HepG2 (cell line): ENCODE measurements around the gene DCAF15. TPM values are rescaled to one million over a fixed set of nuclear protein-coding genes. Genes with fewer than 3 reads are reported as not detected.

Experiments
- CENPX ChIP-seq: sonication (generic); formaldehyde crosslinking; IDR thresholded peaks from 2 replicates; pipeline ENCODE4 v1.9.0; 2021; ENCODE audit warnings: mild to moderate bottlenecking, missing genetic modification reagents, moderate library complexity
- CHD2 ChIP-seq: IDR thresholded peaks from 2 replicates; pipeline ENCODE4 v1.6.1; 2011; ENCODE audit warnings: low read depth, low read length, improper control_type of control experiment
- GLMP ChIP-seq: sonication (generic); formaldehyde crosslinking; IDR thresholded peaks from 2 replicates; pipeline ENCODE4 v1.9.0; 2021; ENCODE audit warnings: missing genetic modification reagents, mild to moderate bottlenecking, borderline replicate concordance
- JUND ChIP-seq: sonication (generic); formaldehyde crosslinking; IDR thresholded peaks from 2 replicates; pipeline ENCODE4 v1.8.0; 2022; ENCODE audit warnings: mild to moderate bottlenecking, missing genetic modification reagents
- KLF16 ChIP-seq, 2 experiments: sonication (generic) in 1 of 2; formaldehyde crosslinking in 1 of 2; IDR thresholded peaks; 2 replicates each; pipeline versions ENCODE4 v1.6.1 to v1.8.0; 2016 to 2023; ENCODE audit warnings: missing genetic modification reagents in 2 of 2, missing compliant biosample characterization in 1 of 2
- MAF1 ChIP-seq: sonication (generic); formaldehyde crosslinking; IDR thresholded peaks from 2 replicates; pipeline ENCODE4 v1.5.0; 2020; ENCODE audit warnings: missing genetic modification reagents, borderline replicate concordance
- MED8 ChIP-seq: sonication (generic); formaldehyde crosslinking; IDR thresholded peaks from 2 replicates; pipeline ENCODE4 v1.8.1; 2023; ENCODE audit warnings: mild to moderate bottlenecking, missing genetic modification reagents; ENCODE audit not compliant: insufficient replicate concordance
- MIER3 ChIP-seq: IDR thresholded peaks from 2 replicates; pipeline ENCODE4 v1.6.1; 2016; ENCODE audit warnings: missing compliant biosample characterization, borderline replicate concordance
- POLR2AphosphoS5 ChIP-seq: IDR thresholded peaks from 2 replicates; pipeline ENCODE4 v1.6.1; 2012; ENCODE audit warnings: low read depth, low read length
- SMAD1 ChIP-seq: sonication (generic); formaldehyde crosslinking; IDR thresholded peaks from 2 replicates; pipeline ENCODE4 v1.4.0; 2020; ENCODE audit warnings: missing genetic modification reagents, low read depth, mild to moderate bottlenecking, borderline replicate concordance
- ZBTB25 ChIP-seq: IDR thresholded peaks from 2 replicates; pipeline ENCODE4 v1.6.1; 2018; ENCODE audit warnings: missing genetic modification reagents
- ZFP36L1 ChIP-seq: sonication (generic); formaldehyde crosslinking; IDR thresholded peaks from 2 replicates; pipeline ENCODE4 v1.8.0; 2022; ENCODE audit warnings: mild to moderate bottlenecking, missing genetic modification reagents, moderate library complexity
- ZNF326 ChIP-seq: sonication (generic); formaldehyde crosslinking; IDR thresholded peaks from 2 replicates; pipeline ENCODE4 v1.4.0; 2020; ENCODE audit warnings: missing genetic modification reagents, borderline replicate concordance
- ZNF33A ChIP-seq: sonication (generic); formaldehyde crosslinking; IDR thresholded peaks from 2 replicates; pipeline ENCODE4 v1.5.1; 2020; ENCODE audit warnings: missing genetic modification reagents, mild to moderate bottlenecking, moderate library complexity, borderline replicate concordance
- ZNF572 ChIP-seq: sonication (generic); formaldehyde crosslinking; IDR thresholded peaks from 2 replicates; pipeline ENCODE4 v1.5.1; 2020; ENCODE audit warnings: mild to moderate bottlenecking, missing genetic modification reagents
- ZNF737 ChIP-seq: sonication (generic); formaldehyde crosslinking; IDR thresholded peaks from 2 replicates; pipeline ENCODE4 v1.5.0; 2020; ENCODE audit warnings: missing genetic modification reagents, mild to moderate bottlenecking, borderline replicate concordance
- ZNF775 ChIP-seq: sonication (generic); formaldehyde crosslinking; IDR thresholded peaks from 2 replicates; pipeline ENCODE4 v1.4.0; 2020; ENCODE audit warnings: missing genetic modification reagents, mild to moderate bottlenecking, moderate library complexity, borderline replicate concordance
- ZNF841 ChIP-seq: sonication (generic); formaldehyde crosslinking; IDR thresholded peaks from 2 replicates; pipeline ENCODE4 v1.8.1; 2023; ENCODE audit warnings: missing genetic modification reagents, borderline replicate concordance
- ZSCAN12 ChIP-seq: sonication (generic); formaldehyde crosslinking; IDR thresholded peaks from 2 replicates; pipeline ENCODE4 v1.9.0; 2021; ENCODE audit warnings: mild to moderate bottlenecking, missing genetic modification reagents
- ZSCAN21 ChIP-seq: sonication (generic); formaldehyde crosslinking; IDR thresholded peaks from 2 replicates; pipeline ENCODE4 v1.8.0; 2022; ENCODE audit warnings: mild to moderate bottlenecking, missing genetic modification reagents, moderate library complexity, borderline replicate concordance
- polyA plus RNA-seq, 8 experiments: library from polyadenylated mRNA; depleted of rRNA in 3 of 8; stranded (reverse) in 7 of 8; unstranded in 1 of 8; fragments of >200 nt; fragmentation: Illumina TruSeq in 4 of 8; extraction: Trizol in 4 of 8; gene quantifications; 2 replicates each; pipeline versions ENCODE4 v1.2.1 to v1.2.3, GENCODE V29; 2011 to 2016; ENCODE audit warnings: low read depth in 4 of 8, missing spikeins in 1 of 8, mixed read lengths in 1 of 8; ENCODE audit not compliant: insufficient read depth in 1 of 8
- total RNA-seq, 5 experiments: library from RNA; depleted of rRNA; stranded (reverse); fragments of >200 nt; fragmentation: Illumina TruSeq; extraction: Trizol; gene quantifications; 2 replicates each; pipeline ENCODE4 v1.2.3, GENCODE V29; 2016; ENCODE audit warnings: low read depth in 1 of 5
- TF ChIP-seq, protein P1 (sequence below): sonication (generic); formaldehyde crosslinking; IDR thresholded peaks from 2 replicates; pipeline ENCODE4 v1.5.0; 2020; ENCODE audit warnings: missing genetic modification reagents
- TF ChIP-seq, protein P2 (sequence below), 2 experiments: sonication (generic) in 1 of 2; formaldehyde crosslinking in 1 of 2; IDR thresholded peaks; 2 replicates each; pipeline versions ENCODE4 v1.4.0 to v1.6.1; 2018 to 2020; ENCODE audit warnings: missing genetic modification reagents in 2 of 2, borderline replicate concordance in 1 of 2, low read depth in 1 of 2, mild to moderate bottlenecking in 1 of 2, missing biosample characterization in 1 of 2

Gene DCAF15
- total and polyA plus RNA-seq, 2 of the 13 experiments (the other 11 are each of a cell fraction or from before 2014, with no cell fraction given), result 13.6 to 14.0 TPM

DNA sequence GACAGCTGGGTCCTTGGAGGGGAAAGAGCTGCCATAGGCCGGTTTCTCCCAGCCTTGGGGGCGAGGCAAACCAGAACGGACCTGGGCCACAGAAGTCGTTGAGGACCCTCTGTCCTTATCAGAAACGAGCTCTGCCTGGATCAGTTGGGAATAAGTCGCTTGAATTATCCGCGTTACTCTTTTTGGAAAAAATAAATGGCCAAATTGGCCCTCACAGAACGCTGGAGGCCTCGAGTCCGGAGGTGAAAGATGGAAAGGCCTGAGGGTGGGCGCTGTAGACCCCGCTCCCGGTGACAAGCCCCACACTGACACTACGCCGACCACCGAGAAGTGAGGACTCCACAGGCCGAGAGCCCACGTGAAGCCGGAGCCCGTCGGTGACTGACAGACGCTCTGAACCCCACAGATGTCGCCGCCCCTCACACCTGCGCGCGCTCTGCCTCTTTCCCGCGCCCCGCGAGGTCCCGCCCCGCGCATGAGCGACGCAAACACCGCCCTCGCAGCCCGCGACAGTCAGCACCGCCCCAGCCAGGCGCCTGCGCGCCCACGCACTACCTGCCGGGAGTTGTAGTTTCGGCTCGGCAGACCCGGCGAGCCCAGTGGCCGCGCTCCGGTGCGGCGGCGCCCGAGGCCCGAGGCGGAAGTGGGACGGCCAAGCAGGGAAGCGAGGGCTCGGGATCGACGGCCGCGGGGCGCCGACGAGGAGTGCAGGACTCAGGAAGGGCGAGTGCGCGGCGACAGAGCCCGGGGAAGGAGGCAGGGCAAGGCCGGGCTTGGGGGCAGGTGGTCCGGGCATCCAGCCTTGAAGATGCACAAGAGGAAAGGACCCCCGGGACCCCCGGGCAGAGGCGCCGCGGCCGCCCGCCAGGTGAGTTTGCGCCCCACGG, 46.4 kb upstream of the DCAF15 start, which contains the start of the genes BRME1 and CC2D1A (continued):
- no peak for TF ChIP-seq GLMP (CRISPR knock-in tag)
- TF ChIP-seq ZSCAN21 (CRISPR knock-in tag), result peak; percentile 80
- TF ChIP-seq KLF16 (CRISPR knock-in tag; IDR thresholded peaks at IDR 0.05), result peak in 1 of 2 experiments; percentile 72; a peak in 2 of 4 replicates
- no peak for TF ChIP-seq ZNF737 (CRISPR knock-in tag)
- TF ChIP-seq, protein P1, sequence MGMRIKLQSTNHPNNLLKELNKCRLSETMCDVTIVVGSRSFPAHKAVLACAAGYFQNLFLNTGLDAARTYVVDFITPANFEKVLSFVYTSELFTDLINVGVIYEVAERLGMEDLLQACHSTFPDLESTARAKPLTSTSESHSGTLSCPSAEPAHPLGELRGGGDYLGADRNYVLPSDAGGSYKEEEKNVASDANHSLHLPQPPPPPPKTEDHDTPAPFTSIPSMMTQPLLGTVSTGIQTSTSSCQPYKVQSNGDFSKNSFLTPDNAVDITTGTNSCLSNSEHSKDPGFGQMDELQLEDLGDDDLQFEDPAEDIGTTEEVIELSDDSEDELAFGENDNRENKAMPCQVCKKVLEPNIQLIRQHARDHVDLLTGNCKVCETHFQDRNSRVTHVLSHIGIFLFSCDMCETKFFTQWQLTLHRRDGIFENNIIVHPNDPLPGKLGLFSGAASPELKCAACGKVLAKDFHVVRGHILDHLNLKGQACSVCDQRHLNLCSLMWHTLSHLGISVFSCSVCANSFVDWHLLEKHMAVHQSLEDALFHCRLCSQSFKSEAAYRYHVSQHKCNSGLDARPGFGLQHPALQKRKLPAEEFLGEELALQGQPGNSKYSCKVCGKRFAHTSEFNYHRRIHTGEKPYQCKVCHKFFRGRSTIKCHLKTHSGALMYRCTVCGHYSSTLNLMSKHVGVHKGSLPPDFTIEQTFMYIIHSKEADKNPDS (CRISPR knock-in tag), result no peak
- TF ChIP-seq ZNF572 (CRISPR knock-in tag), result no peak
- peak; percentile 73; the same call in 1 of the 2 replicates for TF ChIP-seq MIER3 (CRISPR knock-in tag)
- no peak for TF ChIP-seq CENPX
- TF ChIP-seq POLR2AphosphoS5, result peak; percentile 51; the same call in 1 of the 2 replicates
- TF ChIP-seq JUND (CRISPR knock-in tag), result no peak
- TF ChIP-seq MAF1, result no peak
- TF ChIP-seq ZBTB25 (CRISPR knock-in tag), result peak; percentile 89
- no peak for TF ChIP-seq ZSCAN12 (CRISPR knock-in tag)
- no peak for TF ChIP-seq ZNF33A
- TF ChIP-seq ZFP36L1 (CRISPR knock-in tag), result no peak
- TF ChIP-seq CHD2, result peak; percentile 75
- peak; percentile 21 for TF ChIP-seq MED8 (CRISPR knock-in tag)
- TF ChIP-seq ZNF841 (CRISPR knock-in tag), result no peak
- peak; percentile 72; the same call in 1 of the 2 replicates for TF ChIP-seq SMAD1 (CRISPR knock-in tag)
- TF ChIP-seq ZNF775 (CRISPR knock-in tag), result no peak
- TF ChIP-seq, protein P2, sequence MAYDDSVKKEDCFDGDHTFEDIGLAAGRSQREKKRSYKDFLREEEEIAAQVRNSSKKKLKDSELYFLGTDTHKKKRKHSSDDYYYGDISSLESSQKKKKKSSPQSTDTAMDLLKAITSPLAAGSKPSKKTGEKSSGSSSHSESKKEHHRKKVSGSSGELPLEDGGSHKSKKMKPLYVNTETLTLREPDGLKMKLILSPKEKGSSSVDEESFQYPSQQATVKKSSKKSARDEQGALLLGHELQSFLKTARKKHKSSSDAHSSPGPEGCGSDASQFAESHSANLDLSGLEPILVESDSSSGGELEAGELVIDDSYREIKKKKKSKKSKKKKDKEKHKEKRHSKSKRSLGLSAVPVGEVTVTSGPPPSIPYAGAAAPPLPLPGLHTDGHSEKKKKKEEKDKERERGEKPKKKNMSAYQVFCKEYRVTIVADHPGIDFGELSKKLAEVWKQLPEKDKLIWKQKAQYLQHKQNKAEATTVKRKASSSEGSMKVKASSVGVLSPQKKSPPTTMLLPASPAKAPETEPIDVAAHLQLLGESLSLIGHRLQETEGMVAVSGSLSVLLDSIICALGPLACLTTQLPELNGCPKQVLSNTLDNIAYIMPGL (CRISPR knock-in tag; IDR thresholded peaks at IDR 0.05; ENCODE audit: borderline replicate concordance in 1 of 2, low read depth in 1 of 2), result peak; percentile 84 to 87; a peak in 3 of 4 replicates
- TF ChIP-seq ZNF326 (CRISPR knock-in tag), result no peak
